ENCODE measurements around the gene FBXW8. TPM values are rescaled to one million over a fixed set of nuclear protein-coding genes. Genes with fewer than 3 reads are reported as not detected.

The FBXW8 gene
- polyA plus RNA-seq, 1 donor (not counting 4 experiments of a cell fraction or from before 2014, with no cell fraction given): 5.0 TPM

DNA sequence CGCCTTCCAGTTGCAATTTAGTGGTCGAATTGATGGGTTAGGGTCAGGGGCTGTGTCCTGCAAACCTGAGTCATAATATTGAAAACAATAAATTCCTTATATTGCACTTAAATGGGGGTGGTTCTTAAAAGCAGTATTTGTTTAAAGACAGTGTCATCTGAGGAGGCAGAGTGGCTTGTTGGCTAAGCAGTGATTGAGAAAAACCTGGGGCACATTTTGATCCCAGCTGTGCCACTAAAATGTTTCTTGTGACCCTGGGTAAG is 48.4 kb downstream of the FBXW8 start:
- no peaks in the 10 kb centered on the region for H4K20me1 ChIP-seq (ENCODE audit: control insufficient read depth, extremely low read depth, insufficient read depth, low read length)
- no peak overlapping the region for H3K4me3 ChIP-seq (ENCODE audit: control insufficient read depth in 2 of 3, extremely low read depth in 1 of 3, insufficient read depth in 2 of 3, low read depth in 1 of 3, low read length in 3 of 3)
- no peaks in the 10 kb centered on the region for H3K79me2 ChIP-seq (ENCODE audit: control insufficient read depth, insufficient read depth, low read length)
- H3K36me3 ChIP-seq (ENCODE audit: control insufficient read depth in 2 of 2, extremely low read depth in 1 of 2, insufficient read depth in 2 of 2, low read length in 2 of 2): no peaks in the 10 kb centered on the region
- DNase-seq (ENCODE audit: low read depth, low spot score): no peak
- H3K9ac ChIP-seq (ENCODE audit: control insufficient read depth, extremely low read depth, insufficient read depth, low read length): no peak overlapping the region
- no peak overlapping the region for H2AFZ ChIP-seq (ENCODE audit: control insufficient read depth, low read length)
- no peaks in the 10 kb centered on the region for H3K9me3 ChIP-seq (ENCODE audit: control insufficient read depth, low read depth, low read length)
- H3K4me2 ChIP-seq (ENCODE audit: control insufficient read depth, extremely low read depth, insufficient read depth, low read depth, low read length): no peak overlapping the region
- no peaks in the 10 kb centered on the region for H3K27me3 ChIP-seq (ENCODE audit: control insufficient read depth, extremely low read depth, insufficient read depth, low read length)
- dilution Hi-C loops (cut with MboI; ENCODE audit: extremely low pct_ligation_motif_present, low sequenced_read_pairs): no loop called here
- no peaks in the 10 kb centered on the region for H3K9me1 ChIP-seq (ENCODE audit: control insufficient read depth, extremely low read depth, insufficient read depth, low read length)
- no peak for FAIRE-seq
- TF ChIP-seq EZH2 (IDR thresholded peaks at IDR 0.05; ENCODE audit: low read length): no peak
- TF ChIP-seq, protein P1, sequence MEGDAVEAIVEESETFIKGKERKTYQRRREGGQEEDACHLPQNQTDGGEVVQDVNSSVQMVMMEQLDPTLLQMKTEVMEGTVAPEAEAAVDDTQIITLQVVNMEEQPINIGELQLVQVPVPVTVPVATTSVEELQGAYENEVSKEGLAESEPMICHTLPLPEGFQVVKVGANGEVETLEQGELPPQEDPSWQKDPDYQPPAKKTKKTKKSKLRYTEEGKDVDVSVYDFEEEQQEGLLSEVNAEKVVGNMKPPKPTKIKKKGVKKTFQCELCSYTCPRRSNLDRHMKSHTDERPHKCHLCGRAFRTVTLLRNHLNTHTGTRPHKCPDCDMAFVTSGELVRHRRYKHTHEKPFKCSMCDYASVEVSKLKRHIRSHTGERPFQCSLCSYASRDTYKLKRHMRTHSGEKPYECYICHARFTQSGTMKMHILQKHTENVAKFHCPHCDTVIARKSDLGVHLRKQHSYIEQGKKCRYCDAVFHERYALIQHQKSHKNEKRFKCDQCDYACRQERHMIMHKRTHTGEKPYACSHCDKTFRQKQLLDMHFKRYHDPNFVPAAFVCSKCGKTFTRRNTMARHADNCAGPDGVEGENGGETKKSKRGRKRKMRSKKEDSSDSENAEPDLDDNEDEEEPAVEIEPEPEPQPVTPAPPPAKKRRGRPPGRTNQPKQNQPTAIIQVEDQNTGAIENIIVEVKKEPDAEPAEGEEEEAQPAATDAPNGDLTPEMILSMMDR (optimal IDR thresholded peaks at IDR 0.05 in 1 of 3, IDR thresholded peaks at IDR 0.05 in 1 of 3, conservative IDR thresholded peaks at IDR 0.05 in 1 of 3; ENCODE audit: extremely low read depth in 1 of 3, insufficient read depth in 2 of 3, low read length in 3 of 3): no peak
- no peak overlapping the region for H3K27ac ChIP-seq (ENCODE audit: control insufficient read depth, insufficient read depth, low read length)
- no peaks in the 10 kb centered on the region for H3K4me1 ChIP-seq (ENCODE audit: control insufficient read depth, extremely low read depth, insufficient read depth, low read length)

DNA sequence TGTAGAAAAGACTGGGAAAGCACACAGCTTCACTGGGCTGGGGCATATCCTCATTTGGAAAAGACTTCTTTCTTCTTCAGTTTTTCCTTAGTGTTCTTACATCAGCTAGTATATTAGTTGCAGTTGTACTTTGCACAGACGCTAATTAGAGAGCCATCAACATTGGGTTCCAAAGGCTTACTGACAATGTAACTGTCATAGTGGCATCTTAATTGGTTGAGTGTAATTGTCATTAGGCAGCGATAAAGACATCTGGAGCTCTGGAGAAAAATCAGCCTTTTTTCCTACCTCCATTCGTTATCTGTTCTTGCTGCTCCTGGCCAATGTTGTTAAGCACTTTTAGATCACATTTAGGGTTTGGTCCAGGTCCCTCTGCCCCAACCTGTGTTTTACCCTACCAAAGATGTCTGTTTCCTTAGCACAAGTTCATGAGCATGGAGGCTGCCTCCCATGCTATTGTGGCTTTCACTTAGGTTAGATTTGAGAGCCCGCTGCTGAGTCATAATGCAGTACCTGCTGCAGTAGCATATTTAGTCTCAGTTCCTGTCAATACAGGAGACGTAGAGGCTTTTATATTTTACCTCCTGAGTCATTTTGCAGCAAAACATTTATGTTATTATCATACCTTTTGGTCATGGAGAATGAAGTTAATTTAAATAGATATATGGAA is 49.2 kb downstream of the FBXW8 start:
- Histone ChIP-seq H3K4me2 (ENCODE audit: control insufficient read depth, extremely low read depth, insufficient read depth, low read depth, low read length) (no peak overlapping the region), H3K4me1 (ENCODE audit: control insufficient read depth, extremely low read depth, insufficient read depth, low read length) (no peaks in the 10 kb centered on the region), H2AFZ (ENCODE audit: control insufficient read depth, low read length) (no peak overlapping the region), H3K9me3 (ENCODE audit: control insufficient read depth, low read depth, low read length) (no peaks in the 10 kb centered on the region), H3K9ac (ENCODE audit: control insufficient read depth, extremely low read depth, insufficient read depth, low read length) (no peak overlapping the region), H3K79me2 (ENCODE audit: control insufficient read depth, insufficient read depth, low read length) (no peaks in the 10 kb centered on the region), H3K27ac (ENCODE audit: control insufficient read depth, insufficient read depth, low read length) (no peak overlapping the region), H3K9me1 (ENCODE audit: control insufficient read depth, extremely low read depth, insufficient read depth, low read length) (no peaks in the 10 kb centered on the region), H3K4me3 (ENCODE audit: control insufficient read depth in 2 of 3, extremely low read depth in 1 of 3, insufficient read depth in 2 of 3, low read depth in 1 of 3, low read length in 3 of 3) (no peak overlapping the region), H4K20me1 (ENCODE audit: control insufficient read depth, extremely low read depth, insufficient read depth, low read length) (no peaks in the 10 kb centered on the region), H3K27me3 (ENCODE audit: control insufficient read depth, extremely low read depth, insufficient read depth, low read length) (no peaks in the 10 kb centered on the region), H3K36me3 (ENCODE audit: control insufficient read depth in 2 of 2, extremely low read depth in 1 of 2, insufficient read depth in 2 of 2, low read length in 2 of 2) (peaks cover 2 to 5% of the 10 kb centered on the region in 2 experiments)
- no peak for DNase-seq (ENCODE audit: low read depth, low spot score)
- TF ChIP-seq, protein P1 (optimal IDR thresholded peaks at IDR 0.05 in 1 of 3, IDR thresholded peaks at IDR 0.05 in 1 of 3, conservative IDR thresholded peaks at IDR 0.05 in 1 of 3; ENCODE audit: extremely low read depth in 1 of 3, insufficient read depth in 2 of 3, low read length in 3 of 3): no peak
- no peak for TF ChIP-seq EZH2 (IDR thresholded peaks at IDR 0.05; ENCODE audit: low read length)
- no peak for FAIRE-seq
- dilution Hi-C loops (cut with MboI; ENCODE audit: extremely low pct_ligation_motif_present, low sequenced_read_pairs): no loop called here

Measured in keratinocyte (primary cell).